HL-60 (cell line): ENCODE data around the gene C22orf31.

ENCODE experiments used
- GABPA ChIP-seq: IDR thresholded peaks from 2 replicates; pipeline ENCODE4 v1.6.1; 2012; ENCODE audit warnings: low read depth
- POLR2AphosphoS5 ChIP-seq: IDR thresholded peaks from 2 replicates; pipeline ENCODE4 v1.6.1; 2012; ENCODE audit warnings: low read depth
- TF ChIP-seq, protein P1 (sequence below): IDR thresholded peaks from one replicate; pipeline ENCODE4 v1.5.1; 2011; ENCODE audit warnings: low read length, control low read depth, inconsistent platforms; ENCODE audit not compliant: insufficient read depth
- TF ChIP-seq, protein P2 (sequence below): IDR thresholded peaks from 2 replicates; pipeline ENCODE4 v1.6.1; 2012; ENCODE audit warnings: low read depth; ENCODE audit not compliant: insufficient replicate concordance

DNA sequence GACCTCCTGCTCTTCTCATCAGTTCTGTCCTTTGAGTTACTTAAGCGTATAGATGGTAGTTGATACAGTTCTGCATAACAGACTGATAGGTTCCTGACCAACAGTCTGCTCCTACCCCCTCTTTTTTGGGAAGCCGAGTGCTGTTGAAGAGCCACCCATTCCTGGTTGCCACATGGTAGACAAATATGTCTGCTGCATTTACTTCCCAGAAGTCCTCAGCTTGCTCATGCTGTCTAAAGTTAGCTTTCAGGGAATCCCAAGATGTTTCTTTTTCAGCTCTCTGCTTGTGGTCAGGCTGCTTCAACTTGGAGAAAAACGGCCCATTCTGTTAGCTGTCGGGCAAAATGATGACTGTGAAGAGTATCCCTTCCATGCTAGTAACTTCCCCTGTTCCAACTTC lies 48.7 kb downstream of the C22orf31 start:
- TF ChIP-seq POLR2AphosphoS5 (no peak), GABPA (no peak)
- TF ChIP-seq, protein P1, sequence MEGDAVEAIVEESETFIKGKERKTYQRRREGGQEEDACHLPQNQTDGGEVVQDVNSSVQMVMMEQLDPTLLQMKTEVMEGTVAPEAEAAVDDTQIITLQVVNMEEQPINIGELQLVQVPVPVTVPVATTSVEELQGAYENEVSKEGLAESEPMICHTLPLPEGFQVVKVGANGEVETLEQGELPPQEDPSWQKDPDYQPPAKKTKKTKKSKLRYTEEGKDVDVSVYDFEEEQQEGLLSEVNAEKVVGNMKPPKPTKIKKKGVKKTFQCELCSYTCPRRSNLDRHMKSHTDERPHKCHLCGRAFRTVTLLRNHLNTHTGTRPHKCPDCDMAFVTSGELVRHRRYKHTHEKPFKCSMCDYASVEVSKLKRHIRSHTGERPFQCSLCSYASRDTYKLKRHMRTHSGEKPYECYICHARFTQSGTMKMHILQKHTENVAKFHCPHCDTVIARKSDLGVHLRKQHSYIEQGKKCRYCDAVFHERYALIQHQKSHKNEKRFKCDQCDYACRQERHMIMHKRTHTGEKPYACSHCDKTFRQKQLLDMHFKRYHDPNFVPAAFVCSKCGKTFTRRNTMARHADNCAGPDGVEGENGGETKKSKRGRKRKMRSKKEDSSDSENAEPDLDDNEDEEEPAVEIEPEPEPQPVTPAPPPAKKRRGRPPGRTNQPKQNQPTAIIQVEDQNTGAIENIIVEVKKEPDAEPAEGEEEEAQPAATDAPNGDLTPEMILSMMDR: no peak
- TF ChIP-seq, protein P2, sequence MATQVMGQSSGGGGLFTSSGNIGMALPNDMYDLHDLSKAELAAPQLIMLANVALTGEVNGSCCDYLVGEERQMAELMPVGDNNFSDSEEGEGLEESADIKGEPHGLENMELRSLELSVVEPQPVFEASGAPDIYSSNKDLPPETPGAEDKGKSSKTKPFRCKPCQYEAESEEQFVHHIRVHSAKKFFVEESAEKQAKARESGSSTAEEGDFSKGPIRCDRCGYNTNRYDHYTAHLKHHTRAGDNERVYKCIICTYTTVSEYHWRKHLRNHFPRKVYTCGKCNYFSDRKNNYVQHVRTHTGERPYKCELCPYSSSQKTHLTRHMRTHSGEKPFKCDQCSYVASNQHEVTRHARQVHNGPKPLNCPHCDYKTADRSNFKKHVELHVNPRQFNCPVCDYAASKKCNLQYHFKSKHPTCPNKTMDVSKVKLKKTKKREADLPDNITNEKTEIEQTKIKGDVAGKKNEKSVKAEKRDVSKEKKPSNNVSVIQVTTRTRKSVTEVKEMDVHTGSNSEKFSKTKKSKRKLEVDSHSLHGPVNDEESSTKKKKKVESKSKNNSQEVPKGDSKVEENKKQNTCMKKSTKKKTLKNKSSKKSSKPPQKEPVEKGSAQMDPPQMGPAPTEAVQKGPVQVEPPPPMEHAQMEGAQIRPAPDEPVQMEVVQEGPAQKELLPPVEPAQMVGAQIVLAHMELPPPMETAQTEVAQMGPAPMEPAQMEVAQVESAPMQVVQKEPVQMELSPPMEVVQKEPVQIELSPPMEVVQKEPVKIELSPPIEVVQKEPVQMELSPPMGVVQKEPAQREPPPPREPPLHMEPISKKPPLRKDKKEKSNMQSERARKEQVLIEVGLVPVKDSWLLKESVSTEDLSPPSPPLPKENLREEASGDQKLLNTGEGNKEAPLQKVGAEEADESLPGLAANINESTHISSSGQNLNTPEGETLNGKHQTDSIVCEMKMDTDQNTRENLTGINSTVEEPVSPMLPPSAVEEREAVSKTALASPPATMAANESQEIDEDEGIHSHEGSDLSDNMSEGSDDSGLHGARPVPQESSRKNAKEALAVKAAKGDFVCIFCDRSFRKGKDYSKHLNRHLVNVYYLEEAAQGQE: no peak
